Measurements from ENCODE around the gene HDAC9.

HDAC9 gene

DNA sequence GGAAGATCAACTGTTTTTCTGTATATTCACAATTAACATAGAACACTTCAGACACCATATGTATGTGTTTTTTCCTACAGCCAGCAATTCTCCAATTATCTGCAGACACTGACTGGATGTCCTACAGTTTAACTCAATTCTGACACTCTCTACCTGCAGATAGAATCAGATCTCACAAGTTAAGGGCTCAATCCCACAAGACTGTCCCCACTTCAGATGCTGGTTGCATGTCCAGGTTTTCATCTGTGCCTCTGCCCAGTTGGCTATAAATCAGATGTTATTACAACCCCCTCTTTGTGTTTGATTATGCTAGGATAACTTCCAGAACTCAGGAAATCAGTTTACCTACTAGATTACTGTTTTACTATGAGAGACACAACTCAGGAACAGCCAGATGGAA lies 326.0 kb downstream of the HDAC9 start:
- in situ Hi-C loops (cut with MboI; ENCODE audit: low sequenced_read_pairs): no loop called here

DNA sequence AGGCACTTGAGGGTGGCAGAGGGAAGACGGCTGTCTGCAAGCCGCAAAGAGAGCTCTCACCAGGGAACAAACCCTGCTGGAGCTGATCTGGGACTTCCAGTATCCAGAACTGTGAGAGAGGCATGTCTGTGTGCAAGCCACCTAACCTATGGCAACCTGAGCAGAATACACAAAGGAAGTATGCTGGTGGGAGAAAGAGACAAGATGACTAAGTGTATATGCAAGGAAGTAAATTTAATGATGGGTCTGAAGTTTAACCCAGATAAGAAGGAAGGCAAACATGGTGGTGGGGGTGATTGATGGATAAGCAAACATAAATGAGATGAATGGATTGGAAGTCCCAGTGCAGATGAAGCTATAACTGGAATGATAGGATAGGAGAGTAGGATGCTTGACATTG lies 328.6 kb downstream of the HDAC9 start:
- in situ Hi-C loops (cut with MboI; ENCODE audit: low sequenced_read_pairs): no loop called here

DNA sequence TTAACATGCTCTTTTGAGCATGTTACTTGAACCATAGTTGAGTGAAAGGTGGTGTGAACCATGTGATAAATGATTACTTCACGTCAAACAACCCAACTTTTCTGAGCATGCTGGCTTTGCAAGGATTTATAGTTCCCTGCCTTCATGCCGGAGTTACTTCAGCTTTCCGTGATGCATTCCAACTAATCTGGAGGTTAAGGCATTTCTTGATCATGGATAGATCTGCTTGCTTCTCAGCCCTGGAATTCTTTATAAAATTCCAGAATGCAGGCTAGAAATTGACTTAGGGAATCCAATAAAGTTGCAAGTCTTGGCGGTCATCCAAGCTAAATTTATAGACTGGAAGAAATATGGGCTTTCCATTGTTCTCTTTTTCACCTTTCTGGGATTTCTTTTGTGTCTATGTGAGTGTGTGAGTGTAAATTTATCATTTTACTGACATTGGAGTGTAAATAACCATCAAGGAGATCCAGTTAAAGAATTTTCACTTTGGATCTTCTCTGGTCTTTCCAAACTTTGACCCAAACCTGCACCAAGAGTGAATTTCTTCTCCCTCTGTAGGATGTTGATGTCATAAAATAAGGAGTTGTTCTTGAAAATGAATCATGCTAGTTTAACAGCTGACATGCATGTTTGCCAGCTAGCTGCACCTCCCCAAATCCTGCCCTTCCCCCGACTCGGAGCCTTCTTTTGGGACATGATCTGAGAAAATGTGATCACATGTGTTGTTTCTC lies 332.9 kb downstream of the HDAC9 start:
- in situ Hi-C loops (cut with MboI; ENCODE audit: low sequenced_read_pairs): no loop called here

DNA sequence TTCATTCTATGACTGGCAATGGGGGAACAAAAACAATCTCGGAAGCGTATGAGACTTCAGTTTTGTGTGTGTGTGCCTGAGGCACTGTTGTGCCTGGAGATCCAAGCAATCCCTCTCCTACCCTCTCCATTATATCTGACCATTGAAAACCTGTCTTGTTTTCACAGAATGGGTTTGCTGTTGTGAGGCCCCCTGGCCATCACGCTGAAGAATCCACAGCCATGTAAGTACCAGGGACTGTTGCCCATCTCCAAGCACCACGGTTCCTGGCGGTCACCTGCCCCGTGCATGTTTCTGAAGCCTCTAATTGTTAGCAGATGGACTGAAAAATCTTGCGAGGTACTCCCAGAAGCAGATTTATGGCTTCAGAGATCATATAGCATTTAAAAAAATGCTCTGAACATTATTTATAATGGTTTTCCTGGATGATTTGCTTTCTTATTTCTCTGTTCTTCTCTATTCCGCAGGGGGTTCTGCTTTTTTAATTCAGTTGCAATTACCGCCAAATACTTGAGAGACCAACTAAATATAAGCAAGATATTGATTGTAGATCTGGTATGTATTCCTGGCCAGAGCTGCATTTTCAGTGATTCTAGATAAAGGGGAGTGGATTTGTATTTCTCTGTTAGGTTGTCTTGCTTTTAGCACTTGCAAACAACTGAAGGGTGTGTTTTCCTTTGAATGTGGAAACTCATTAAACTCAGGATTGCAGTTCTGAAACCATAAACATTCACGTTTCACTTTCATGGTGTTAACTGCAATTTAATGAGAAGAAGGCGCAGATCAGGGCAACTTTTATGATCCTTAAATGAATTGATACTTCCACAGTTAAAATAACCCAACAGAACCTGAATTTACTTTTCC lies 333.7 kb downstream of the HDAC9 start:
- in situ Hi-C loops (cut with MboI; ENCODE audit: low sequenced_read_pairs): no loop called here

DNA sequence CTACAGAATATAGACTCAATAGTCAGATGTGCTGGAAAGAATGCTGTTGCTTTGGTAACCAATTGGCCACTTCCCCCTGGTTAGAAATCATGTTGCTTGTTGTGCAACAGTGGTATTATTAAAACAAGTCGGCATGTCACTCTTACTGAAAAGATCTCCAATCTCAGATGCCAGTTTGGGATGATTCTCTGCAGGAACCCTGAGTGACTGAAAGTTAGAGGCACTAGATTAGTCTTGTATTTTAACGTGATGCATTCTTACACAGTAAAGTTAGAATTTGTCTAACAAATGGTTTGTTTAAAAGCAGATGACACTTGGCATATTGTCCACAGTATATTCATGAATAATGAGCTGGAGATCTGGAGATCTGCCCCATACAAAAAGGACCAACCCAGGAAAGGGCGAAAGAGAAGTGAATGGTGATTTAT lies 334.3 kb downstream of the HDAC9 start:
- in situ Hi-C loops (cut with MboI; ENCODE audit: low sequenced_read_pairs): no loop called here

DNA sequence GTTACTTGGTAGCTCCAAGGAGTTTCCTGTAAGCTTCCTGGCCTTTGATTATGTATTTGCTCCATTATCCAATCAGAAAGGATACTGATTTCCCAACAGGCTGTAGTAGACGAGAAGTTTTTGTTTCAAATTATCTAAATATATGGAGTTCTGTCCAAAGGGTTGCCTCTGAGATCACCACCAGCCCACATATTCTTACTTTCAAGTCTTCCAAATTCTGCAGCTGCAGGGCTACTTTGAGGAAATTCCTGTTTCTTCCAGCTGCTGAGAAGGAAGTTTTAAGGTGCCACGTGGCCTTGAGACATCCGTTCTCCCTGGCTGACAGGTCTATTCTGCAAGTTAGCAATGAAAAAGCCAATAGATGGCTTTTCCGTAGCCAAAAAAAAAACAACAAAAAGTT lies 335.9 kb downstream of the HDAC9 start:
- in situ Hi-C loops (cut with MboI; ENCODE audit: low sequenced_read_pairs): no loop called here

DNA sequence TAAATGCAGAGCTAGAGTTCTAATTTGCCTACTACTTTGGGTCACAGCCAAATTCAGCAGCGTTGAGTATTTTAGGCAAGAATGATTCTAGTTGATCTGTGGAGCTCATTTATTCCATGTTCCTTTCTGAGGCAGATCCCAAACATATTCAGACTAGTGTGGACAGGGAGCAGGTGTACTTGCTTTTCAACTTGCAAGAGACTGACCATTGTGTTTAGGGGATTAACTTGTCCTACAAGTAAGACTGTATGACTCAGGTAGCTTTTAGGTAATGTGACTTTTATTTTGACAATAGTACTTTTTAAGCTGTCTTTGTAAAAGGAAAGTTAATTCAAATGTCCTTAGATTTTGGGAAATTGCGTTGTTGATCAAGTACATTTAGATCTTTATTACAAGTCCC lies 336.4 kb downstream of the HDAC9 start:
- in situ Hi-C loops (cut with MboI; ENCODE audit: low sequenced_read_pairs): no loop called here

DNA sequence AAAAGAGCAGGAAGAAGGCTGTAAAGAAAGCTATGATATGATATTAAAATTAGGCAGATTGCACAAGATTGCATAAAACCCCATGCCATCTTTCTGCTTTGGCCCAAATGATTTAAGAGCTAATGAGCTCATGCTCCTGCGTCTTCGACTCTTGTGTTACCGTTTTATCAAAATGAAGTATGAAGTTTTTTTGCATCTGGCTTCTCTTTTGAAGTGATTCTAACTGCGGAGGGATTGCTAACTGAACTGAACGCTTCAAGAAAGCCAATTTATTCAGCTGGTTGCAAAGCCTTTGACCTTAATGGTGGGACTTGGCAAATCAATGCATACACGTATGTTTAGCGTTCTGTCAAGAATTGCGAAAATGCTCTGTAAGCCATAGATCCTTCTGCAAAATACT lies 339.0 kb downstream of the HDAC9 start:
- in situ Hi-C loops (cut with MboI; ENCODE audit: low sequenced_read_pairs): no loop called here

DNA sequence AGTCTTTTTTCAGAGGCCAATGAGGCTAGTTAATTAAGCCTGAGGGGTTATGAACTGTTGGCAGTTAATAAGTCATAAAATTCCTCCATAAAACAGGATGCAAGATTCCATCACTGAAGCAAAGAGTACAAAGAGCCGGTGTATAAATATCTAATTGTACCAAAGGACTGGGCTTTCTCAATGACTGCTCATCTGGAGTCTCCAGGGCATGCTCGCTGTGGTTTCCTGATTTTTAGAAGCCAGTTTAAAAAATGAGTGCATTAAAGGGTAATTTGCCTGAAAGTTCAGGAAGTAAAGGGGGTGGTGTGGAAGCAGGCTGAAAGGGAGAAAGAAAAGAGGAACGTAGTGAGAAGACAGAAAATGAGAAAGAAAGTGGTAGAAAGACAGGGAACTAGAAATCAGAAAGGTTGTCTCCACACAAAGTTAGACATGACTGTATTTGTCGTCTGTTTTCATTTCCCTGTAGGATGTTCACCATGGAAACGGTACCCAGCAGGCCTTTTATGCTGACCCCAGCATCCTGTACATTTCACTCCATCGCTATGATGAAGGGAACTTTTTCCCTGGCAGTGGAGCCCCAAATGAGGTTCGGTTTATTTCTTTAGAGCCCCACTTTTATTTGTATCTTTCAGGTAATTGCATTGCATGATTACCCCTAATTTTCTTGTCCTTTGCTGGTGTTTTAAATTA lies 339.6 kb downstream of the HDAC9 start:
- in situ Hi-C loops (cut with MboI; ENCODE audit: low sequenced_read_pairs): no loop called here

DNA sequence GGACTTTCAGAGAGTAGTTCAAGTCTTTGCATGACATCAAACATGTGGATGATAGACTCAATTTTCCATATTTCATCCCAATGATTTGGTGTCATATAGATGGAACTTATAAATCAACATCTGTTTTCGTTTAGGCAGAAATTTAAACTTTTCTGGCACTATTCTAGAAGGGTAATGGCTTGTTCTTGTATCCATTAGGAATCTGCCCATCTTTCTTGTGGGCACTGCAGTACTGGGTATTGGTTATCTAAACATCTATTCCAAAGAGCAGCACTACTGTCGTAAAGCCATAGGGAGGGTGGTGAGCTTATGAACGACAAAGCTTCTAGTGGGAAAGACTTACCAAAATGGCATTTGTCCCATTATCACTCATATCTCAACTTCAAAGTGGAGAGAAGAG lies 348.4 kb downstream of the HDAC9 start:
- in situ Hi-C loops (cut with MboI; ENCODE audit: low sequenced_read_pairs): no loop called here

DNA sequence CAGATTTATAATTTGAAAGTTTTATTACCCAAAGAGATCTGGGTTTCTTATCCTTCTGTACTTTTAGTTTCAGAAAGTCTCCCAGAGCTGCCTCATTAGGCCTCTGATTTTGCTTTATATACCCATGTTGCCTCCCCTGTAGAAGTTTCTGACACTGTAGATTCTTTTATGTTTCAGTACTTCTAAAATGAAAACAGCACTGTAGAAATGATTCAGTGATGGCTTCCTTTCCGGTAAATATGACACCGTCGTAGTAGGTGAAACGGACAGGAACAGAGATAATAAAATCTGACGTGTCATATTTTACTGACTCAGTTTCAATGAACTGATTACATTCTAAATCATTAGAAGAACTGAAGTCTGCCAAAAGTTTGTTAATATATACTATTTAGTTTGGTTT lies 349.2 kb downstream of the HDAC9 start:
- in situ Hi-C loops (cut with MboI; ENCODE audit: low sequenced_read_pairs): no loop called here

DNA sequence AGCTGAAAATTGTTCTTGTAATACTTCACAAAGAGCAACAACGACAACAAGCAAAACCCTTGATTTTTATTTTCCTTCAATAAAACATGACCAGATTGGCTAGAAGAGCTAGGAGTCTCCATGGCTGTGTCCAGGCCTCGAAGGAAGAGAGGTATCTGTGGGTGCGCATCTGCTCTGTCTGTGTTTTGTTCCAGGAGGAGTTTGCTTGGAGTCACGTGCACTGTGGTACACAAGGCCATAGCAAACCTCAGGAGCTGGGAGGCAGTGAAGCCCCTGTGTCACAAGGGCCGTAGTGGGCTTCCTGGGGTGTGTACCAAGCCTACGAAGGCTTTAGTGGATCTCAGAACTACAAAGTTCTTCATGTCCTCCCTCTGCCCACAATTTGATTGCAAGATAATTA lies 350.2 kb downstream of the HDAC9 start:
- in situ Hi-C loops (cut with MboI; ENCODE audit: low sequenced_read_pairs): no loop called here

DNA sequence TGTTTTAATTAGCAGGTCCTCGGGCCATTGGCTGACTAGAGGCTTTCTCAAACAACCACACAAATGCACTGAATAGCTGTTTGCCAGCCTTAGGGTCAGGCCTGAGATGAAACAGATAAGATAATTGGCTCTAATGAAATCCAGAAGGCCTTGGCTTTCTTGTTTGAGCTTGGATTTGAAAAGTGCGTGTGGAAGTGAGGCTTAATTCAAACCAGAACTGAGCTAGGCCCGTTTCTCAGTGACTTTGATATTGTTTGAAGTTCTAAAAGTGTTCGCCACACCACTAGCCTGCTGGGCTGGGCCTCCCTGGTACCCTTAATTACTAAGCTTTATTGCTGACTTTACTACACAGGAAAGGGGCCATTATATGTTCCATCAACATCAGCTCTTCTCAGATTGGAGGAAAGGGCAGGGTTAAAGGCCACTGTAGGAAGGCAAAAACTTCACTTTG lies 351.2 kb downstream of the HDAC9 start:
- in situ Hi-C loops (cut with MboI; ENCODE audit: low sequenced_read_pairs): no loop called here

DNA sequence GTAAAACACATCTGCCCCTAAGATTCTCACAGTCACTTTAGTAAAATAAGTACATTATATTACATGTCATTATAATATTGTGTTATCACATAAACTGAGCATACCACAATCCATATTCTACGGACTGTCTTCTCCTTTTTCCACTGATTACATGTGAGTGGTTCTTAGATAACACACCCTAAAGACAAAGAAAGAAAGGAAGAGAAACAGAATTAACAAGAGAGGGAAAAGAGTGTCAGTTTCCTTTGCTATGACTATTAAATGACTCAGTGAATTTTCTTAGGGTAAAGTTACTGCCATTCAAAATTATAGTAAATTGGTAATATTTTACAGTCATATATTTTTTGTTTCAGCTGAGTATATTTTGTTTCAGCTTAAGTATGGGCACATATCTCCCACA lies 353.6 kb downstream of the HDAC9 start:
- in situ Hi-C loops (cut with MboI; ENCODE audit: low sequenced_read_pairs): no loop called here

DNA sequence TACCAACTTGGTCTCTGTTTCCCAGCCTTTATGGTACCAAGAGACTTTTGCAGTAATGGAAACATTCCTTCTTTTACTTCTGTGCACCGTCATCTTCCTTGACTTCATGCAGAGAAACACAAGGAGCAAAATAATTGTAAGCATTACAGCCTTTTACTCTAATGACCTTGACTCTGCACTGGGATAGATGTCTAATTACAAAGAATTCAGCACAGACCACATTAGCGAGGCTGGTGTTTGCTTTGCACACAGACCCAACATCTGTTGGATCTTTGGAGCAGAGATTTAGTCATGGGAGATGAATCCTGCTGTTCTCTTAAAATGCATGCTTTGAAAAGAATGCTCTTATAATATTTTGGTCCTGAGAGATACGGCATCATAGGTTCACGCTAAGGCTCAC lies 360.2 kb downstream of the HDAC9 start:
- in situ Hi-C loops (cut with MboI; ENCODE audit: low sequenced_read_pairs): no loop called here

DNA sequence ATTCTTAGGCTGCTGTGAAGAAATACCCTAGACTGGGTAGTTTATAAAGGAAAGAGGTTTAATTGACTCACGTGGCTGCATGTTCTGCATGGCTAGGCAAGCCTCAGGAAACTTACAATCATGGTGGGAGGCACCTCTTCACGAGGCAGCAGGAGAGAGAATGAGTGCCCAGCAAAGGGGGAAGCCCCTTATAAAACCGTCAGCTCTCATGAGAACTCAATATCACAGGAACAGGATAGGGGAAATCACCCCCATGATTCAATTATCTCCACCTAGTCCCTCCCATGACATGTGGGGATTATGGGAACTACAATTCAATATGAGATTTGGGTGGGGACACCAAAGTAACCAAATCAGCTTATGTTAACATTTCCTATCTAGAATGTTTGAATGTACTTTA lies 362.7 kb downstream of the HDAC9 start:
- in situ Hi-C loops (cut with MboI; ENCODE audit: low sequenced_read_pairs): no loop called here

DNA sequence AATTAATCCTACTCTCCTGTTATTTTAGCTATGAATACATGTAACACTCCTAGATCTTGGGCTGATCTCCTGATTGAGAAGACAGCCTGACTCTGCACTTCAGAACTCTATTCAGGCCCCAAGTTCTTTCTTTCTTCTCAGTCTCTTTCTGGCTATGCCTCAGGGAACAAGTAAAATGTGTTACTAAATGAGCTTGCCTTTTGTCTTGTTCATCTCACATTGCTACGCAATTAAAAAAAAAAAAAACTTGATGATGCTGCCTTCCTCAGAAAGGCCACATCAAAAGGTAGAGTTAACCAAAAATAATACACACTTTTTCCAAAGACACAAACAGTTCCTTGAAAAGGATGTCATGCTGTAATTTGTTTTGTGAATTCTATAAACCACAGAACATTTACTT lies 363.8 kb downstream of the HDAC9 start:
- in situ Hi-C loops (cut with MboI; ENCODE audit: low sequenced_read_pairs): no loop called here

DNA sequence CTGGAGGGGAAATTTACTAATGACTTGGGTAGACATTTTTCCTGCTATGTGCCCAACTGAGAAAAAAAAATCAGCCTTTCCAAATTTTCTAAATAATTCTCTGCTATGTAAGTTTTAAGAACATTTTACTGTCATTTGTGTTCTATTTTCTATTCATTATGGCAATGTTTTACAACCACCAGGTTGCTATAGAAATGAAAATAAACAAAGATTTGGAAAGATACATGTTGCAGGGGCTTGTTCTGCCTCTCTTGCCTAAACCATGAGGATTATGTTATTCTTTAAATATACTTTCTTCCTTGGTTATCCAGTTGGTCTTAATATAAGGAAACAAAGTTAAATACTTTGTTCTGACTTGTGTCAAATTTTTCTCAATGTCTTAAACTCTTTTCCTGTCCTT lies 364.7 kb downstream of the HDAC9 start:
- in situ Hi-C loops (cut with MboI; ENCODE audit: low sequenced_read_pairs): no loop called here

DNA sequence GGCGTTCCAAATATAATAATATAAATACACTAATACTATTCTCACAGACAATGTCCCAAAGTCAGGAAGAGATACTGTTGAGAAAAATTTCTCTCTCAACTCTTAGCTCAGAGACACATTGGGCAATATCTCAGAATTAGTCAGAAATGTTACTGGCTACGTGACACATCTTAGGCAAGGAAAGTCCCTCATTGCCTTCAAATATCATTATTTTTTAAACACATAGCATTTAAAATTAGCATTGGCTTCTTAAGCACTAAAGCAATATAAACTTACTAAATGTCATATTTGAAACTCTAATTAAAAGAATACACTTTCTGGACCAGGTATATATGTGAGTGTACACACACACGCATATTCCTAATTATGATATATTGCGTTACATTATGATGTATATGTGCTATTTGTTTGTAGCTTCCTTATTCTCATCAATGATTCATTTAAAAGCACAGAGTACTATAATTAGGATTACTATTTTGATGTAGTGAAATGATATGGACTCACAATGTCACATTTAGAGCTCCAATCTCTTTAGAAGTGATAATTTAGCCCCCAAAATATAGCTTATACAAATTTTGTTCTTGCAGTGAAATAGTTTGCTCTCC lies 366.1 kb downstream of the HDAC9 start:
- in situ Hi-C loops (cut with MboI; ENCODE audit: low sequenced_read_pairs): no loop called here

DNA sequence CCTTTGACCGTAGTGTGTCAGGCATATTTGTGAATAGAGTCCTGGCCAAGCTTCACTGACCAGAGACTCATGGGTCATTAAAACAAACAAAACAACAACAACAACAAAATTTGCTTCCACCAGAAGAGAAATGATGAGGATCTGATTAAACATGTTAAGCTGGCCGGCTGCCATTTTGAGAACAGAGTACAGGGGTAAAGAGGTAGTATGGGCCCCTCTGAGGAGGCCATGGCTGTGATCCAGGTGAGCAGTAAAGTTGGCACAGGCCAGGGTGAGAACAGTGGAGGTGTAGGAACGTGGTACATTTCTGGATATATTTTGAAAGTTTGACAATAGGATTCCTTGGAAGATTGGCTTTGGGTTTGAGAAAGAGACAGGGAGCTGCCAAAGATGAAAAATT lies 369.4 kb downstream of the HDAC9 start:
- in situ Hi-C loops (cut with MboI; ENCODE audit: low sequenced_read_pairs): no loop called here

DNA sequence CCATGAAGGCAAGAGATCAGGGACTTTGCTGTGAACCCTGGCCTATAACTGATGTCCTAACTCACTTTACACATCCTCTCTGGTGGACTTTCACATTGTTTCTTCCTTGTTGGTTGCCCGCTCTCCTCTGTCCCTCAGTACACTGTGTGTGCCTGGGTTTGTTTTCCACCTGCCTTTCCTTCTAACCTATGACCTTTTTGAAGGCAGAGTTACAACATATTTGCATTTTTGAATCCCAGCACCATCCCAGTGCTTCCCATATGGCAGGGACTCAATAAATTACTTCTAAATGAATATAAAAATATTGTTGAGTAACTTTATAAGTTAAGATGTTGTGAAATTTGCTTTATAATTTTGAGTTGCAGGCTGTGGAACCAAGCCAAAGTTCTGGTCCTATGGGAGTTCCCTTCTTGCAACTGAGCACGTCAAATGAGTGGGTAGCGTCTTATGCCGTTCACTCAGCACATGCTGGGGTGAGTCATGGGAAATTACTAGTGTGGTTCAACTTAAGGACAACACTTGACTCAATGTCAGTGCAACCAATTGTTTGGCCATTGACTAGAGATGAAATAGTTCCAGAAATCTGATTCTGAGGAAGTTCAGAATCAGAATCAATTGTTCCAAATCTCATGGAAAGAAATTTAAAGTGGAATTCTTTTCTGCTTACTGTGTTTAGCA lies 370.9 kb downstream of the HDAC9 start:
- in situ Hi-C loops (cut with MboI; ENCODE audit: low sequenced_read_pairs): no loop called here
